OCI-M2 (cell line): Measurements from ENCODE around the gene VIPR2.

Experiments
- DNase-seq: peaks from one replicate; lab custom pipeline; 2025; ENCODE audit not compliant: unreplicated experiment; lab: John Stamatoyannopoulos, UW

The VIPR2 gene

GRCh38 chr7:159028508-159029401 lies 115.9 kb downstream of the VIPR2 start:
- no peak for DNase-seq

- DNase-seq = no peak
Observed at GRCh38 chr7:159027789-159028507, 116.7 kb downstream of the VIPR2 start.

GRCh38 chr7:159027056-159027788 lies 117.4 kb downstream of the VIPR2 start:
- DNase-seq = no peak

DNA sequence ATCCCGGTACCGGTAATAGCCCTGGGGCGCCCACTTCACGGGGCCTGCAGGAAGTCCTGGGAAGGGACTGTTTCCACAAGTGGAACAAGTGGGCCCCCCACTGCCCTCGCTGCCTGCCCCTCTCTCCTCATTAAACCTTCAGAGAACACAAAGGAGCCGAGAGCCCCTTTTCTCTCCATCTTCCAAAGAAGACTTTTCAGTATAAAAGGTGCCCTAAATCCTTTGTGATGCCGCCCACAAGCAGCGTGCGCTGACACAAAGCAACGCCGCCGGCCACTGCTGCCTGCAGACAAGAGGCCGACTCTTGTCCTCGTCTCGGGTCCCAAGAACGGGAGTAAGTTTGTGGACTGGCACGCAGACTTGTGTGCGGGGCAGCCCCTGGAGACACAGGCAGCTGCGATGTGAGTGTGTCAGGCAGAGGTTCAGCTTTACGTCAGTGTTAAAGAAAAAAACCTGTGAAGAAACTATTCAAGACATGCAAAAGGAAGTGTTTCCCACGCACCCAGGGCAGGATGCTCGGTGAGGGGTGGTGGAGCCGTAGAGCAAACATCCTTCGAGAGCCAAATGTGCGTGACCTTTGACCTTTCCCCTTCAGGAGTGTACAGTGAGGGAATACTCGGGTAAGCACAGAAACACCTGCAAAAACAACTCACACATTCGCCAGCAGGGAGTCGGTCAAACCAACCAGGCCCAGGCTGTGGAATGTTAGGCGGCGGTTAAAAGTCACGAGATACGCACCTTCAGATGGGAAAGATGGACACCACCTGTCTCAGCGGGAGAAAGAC lies 118.2 kb downstream of the VIPR2 start:
- DNase-seq = no peak

- no peak for DNase-seq
Observed at GRCh38 chr7:159025161-159025779, 119.4 kb downstream of the VIPR2 start.

DNA sequence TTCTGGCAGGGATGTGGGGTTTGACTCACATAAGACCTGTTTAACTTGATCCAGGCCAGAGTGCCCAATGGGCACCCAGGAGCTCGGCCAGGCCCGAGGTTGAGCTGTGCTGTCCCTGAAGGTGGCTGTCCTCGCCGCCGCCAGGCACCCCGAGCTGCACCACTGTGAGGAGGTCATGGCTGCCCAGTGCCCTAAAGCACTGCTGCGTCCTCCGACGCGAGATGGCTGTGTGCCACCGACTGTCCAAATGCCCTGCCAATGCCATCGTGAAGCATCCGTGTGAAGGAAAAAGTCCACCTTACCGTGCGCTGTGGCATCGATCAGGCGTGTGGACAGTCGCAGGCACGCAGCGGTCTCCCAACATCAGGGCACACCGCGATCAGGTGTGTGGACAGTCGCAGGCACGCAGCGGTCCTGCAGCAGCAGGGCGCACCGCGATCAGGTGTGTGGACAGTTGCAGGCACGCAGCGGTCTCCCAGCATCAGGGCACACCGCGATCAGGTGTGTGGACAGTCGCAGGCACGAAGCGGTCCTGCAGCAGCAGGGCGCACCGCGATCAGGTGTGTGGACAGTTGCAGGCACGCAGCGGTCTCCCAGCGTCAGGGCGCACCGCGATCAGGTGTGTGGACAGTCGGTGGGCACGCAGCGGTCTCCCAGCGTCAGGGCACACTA lies 120.3 kb downstream of the VIPR2 start:
- DNase-seq = no peak

DNA sequence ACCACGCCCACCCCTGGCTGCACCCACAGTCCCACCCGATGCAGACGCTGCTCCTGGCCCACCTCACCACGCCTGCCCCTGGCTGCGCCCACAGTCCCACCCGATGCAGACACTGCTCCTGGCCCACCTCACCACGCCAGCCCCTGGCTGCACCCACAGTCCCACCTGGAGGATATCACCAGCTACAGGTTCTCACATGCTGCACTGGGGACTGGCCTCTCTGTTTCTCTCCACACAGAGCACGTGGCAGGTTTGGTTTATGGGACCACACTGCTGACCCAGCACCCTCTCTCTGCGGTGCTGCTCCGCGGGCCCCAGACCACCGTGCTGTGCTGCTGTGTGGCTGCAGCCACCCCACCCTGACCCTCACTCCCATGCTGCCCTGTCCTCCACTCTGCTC lies 120.9 kb downstream of the VIPR2 start:
- no peak for DNase-seq

DNA sequence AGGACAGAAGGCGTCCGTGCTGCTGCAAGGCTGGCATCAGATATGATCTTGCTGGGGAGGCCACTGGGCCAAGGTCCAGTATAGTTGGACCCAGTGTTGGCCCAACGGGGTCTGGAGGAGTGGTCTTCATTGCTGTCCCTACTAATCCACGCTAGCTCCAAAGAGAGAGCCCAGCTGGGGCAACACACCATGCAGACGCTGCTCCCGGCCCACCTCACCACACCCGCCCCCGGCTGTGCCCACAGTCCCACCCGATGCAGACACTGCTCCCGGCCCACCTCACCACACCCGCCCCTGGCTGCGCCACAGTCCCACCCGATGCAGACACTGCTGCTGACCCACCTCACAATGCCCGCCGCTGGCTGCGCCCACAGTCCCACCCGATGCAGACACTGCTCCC lies 121.5 kb downstream of the VIPR2 start:
- DNase-seq = no peak

GRCh38 chr7:159022238-159022993 lies 122.3 kb downstream of the VIPR2 start:
- no peak for DNase-seq

- no peak for DNase-seq
Observed at GRCh38 chr7:159020987-159021386, 123.7 kb downstream of the VIPR2 start.

DNA sequence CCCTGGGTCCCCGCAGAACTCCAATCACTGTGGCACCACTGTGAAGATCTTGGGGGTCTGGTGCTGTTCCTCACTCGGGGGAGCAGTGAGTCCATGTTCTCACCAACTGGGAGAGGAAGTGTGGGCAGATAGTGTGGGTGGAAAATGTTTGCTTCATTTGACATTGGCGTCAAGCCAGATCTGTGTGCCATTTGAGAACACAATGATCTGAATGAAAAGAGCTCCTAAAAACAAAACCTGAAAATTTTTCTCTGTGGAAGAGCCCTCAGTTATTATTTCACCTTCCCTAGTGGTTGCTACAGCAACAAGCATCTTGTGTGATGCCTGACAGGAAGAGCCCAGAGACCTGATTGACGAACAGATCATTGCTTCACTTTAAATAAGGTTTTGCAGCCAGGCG lies 125.6 kb downstream of the VIPR2 start:
- no peak for DNase-seq

- no peak for DNase-seq
Observed at GRCh38 chr7:159017741-159018140, 126.9 kb downstream of the VIPR2 start.

DNA sequence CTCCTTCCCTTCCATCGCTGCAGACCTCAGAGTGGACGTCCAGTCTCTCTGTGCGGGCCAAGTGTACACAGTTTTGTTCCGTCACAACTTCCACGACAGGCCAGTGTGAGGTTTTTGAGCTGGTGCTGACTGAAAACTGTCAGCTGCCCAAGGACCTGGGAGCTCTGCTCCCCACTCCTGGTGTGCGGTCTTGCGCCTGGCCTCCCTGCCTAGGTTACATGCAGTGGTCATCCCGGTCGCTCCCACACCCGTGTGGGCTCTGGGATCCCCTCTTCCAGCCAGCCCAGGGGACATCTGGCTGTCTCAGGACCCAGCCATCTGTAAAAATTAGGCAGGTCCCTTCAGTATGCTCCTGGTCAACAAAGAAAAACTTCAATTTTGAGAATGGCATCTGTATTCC lies 127.5 kb downstream of the VIPR2 start:
- DNase-seq = no peak

DNA sequence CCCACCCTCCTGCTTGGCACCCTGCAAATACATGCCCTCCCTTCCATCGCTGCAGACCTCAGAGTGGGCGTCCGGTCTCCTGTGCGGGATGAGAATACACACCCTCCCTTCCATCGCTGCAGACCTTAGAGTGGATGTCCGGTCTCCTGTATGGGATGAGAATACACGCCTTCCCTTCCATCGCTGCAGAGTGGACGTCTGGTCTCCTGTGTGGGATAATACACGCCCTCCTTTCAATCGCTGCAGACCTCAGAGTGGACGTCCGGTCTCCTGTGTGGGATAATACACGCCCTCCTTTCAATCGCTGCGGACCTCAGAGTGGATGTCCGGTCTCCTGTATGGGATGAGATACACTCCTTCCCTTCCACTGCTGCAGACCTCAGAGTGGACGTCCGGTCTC lies 128.1 kb downstream of the VIPR2 start:
- no peak for DNase-seq

DNA sequence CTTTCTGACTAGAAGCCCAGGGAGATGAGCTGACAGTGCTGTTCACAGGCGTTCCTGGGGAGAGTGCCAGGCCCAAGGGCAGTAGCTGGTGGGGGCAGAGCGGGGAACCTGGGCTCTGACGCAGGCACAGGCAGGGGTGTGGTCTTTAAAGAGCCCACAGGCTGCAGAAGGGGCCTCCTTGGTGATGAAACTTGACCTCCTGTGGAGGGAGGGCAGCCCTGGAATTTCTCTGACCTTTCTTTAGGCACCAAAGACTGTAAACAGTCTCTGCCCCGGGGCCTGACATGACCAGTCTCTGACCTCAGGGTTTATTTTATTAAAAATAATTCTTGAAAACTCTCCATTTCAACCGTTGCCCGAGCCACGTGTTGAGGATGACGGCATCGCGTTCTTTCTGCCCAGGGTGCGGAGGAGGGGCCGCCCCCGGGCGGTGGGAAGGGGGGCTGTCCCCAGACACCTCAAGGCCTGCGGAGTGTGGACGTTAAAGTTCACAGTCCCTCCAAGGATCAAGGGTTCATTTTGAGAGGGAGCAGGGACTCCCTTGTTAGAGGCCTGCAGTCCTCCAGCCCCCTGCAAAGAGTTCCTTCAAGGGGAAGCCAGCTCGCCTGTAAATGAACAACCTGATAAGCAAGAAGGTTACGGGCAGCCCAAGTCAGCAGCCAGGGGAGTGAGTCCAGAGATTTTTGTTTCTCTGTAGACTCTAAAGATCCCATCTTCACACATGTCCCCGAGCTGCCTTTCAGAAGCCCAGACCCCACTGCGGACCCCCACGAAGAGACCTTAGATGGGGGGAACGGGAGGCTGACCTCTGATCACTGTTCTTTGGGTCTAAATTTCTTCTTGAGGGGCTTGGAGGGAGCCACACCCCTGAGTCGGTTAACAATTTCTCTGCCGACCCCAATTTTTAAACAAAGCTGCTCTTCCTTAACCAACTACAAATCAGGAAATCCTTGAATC lies 128.9 kb downstream of the VIPR2 start:
- DNase-seq = no peak

- DNase-seq = no peak
Observed at GRCh38 chr7:159015081-159015453, 129.6 kb downstream of the VIPR2 start.

GRCh38 chr7:159014297-159015062 lies 130.2 kb downstream of the VIPR2 start:
- no peak for DNase-seq
